K562 (cell line): Measurements from ENCODE around the gene MAN1A1. TPM values are rescaled to one million over a fixed set of nuclear protein-coding genes. Genes with fewer than 3 reads are reported as not detected.
A peak's percentile ranks its signal among the peaks of the same experiment; 100 is the strongest.

Experiments
- BDP1 ChIP-seq: IDR thresholded peaks from 3 replicates; pipeline ENCODE4 v1.6.1; 2011; ENCODE audit not compliant: insufficient read length, insufficient read depth
- COPS2 ChIP-seq: fragments of 450-650 bp; conservative IDR thresholded peaks from 2 replicates; pipeline ENCODE4 v1.6.1; 2016; ENCODE audit warnings: mild to moderate bottlenecking, moderate library complexity
- EHMT2 ChIP-seq: fragments of 450-650 bp; IDR thresholded peaks from 2 replicates; pipeline ENCODE4 v1.6.1; 2018; ENCODE audit warnings: antibody characterized with exemption
- ELF4 ChIP-seq: fragments of 450-650 bp; formaldehyde crosslinking; IDR thresholded peaks from 2 replicates; pipeline ENCODE4 v1.4.0; 2022; ENCODE audit warnings: missing genetic modification characterization
- FIP1L1 ChIP-seq: fragments of 200-400 bp; formaldehyde crosslinking; IDR thresholded peaks from 2 replicates; pipeline ENCODE4 v1.6.1; 2018; ENCODE audit warnings: mild to moderate bottlenecking, low read depth, low read length; ENCODE audit not compliant: poor library complexity, severe bottlenecking
- FOXJ3 ChIP-seq: sonication (generic); formaldehyde crosslinking; IDR thresholded peaks from 2 replicates; pipeline ENCODE4 v1.4.0; 2020; ENCODE audit warnings: mild to moderate bottlenecking, missing genetic modification reagents
- GTF2E2 ChIP-seq: fragments of 200-800 bp; sonication (Bioruptor generic); IDR thresholded peaks from 2 replicates; pipeline ENCODE4 v1.6.1; 2016; ENCODE audit warnings: missing genetic modification characterization, missing compliant biosample characterization
- HDGF ChIP-seq: fragments of 450-650 bp; IDR thresholded peaks from 2 replicates; pipeline ENCODE4 v1.6.1; 2016
- HMG20A ChIP-seq: fragments of 450-650 bp; formaldehyde crosslinking; conservative IDR thresholded peaks from 2 replicates; pipeline ENCODE4 v1.4.0; 2020; ENCODE audit warnings: mild to moderate bottlenecking, mixed read lengths
- MBD2 ChIP-seq: sonication (generic); IDR thresholded peaks from 2 replicates; pipeline ENCODE4 v1.6.1; 2016; ENCODE audit warnings: low read depth, borderline replicate concordance
- NR1H2 ChIP-seq: sonication (generic); formaldehyde crosslinking; IDR thresholded peaks from 2 replicates; pipeline ENCODE4 v1.4.0; 2020; ENCODE audit warnings: mild to moderate bottlenecking, missing genetic modification reagents
- PHB2 ChIP-seq: fragments of 450-650 bp; IDR thresholded peaks from 2 replicates; pipeline ENCODE4 v1.6.1; 2017; ENCODE audit warnings: low read depth
- PML ChIP-seq: IDR thresholded peaks from 2 replicates; pipeline ENCODE4 v1.6.1; 2012; ENCODE audit warnings: low read length, inconsistent platforms
- PYGO2 ChIP-seq: fragments of 450-650 bp; IDR thresholded peaks from 2 replicates; pipeline ENCODE4 v1.6.1; 2016; ENCODE audit warnings: mild to moderate bottlenecking, missing genetic modification characterization, moderate library complexity, missing compliant biosample characterization
- SAFB2 ChIP-seq: fragments of 200-400 bp; formaldehyde crosslinking; IDR thresholded peaks from 2 replicates; pipeline ENCODE4 v1.6.1; 2018; ENCODE audit warnings: borderline replicate concordance, low read length, low read depth, moderate library complexity; ENCODE audit not compliant: severe bottlenecking
- SMAD1 ChIP-seq: fragments of 150-350 bp; IDR thresholded peaks from 2 replicates; pipeline ENCODE4 v1.6.1; 2014; ENCODE audit warnings: low read length, low read depth; ENCODE audit not compliant: partially characterized antibody
- SMARCA4 ChIP-seq: fragments of 450-650 bp; IDR thresholded peaks from 2 replicates; pipeline ENCODE4 v1.6.1; 2016
- SNRNP70 ChIP-seq: fragments of 200-400 bp; formaldehyde crosslinking; optimal IDR thresholded peaks from 2 replicates; pipeline ENCODE3; 2017; ENCODE audit warnings: low read depth, low read length
- SPI1 ChIP-seq: IDR thresholded peaks from 2 replicates; pipeline ENCODE4 v1.6.1; 2011; ENCODE audit warnings: low read depth, low read length, control low read depth, borderline replicate concordance
- STAG1 ChIP-seq: sonication (generic); formaldehyde crosslinking; IDR thresholded peaks from 2 replicates; pipeline ENCODE4 v1.5.0; 2020; ENCODE audit warnings: missing genetic modification reagents, borderline replicate concordance
- TCF3 ChIP-seq: sonication (generic); formaldehyde crosslinking; IDR thresholded peaks from 2 replicates; pipeline ENCODE4 v1.4.0; 2020; ENCODE audit warnings: mild to moderate bottlenecking, missing genetic modification reagents
- TGIF2 ChIP-seq: sonication (generic); formaldehyde crosslinking; IDR thresholded peaks from 2 replicates; pipeline ENCODE4 v1.8.1; 2022; ENCODE audit warnings: mild to moderate bottlenecking, missing genetic modification reagents, moderate library complexity
- ZFP30 ChIP-seq: fragments of 250-450 bp; sonication (Bioruptor Pico); IDR thresholded peaks from 2 replicates; pipeline ENCODE4 v1.8.0; 2022; ENCODE audit warnings: moderate library complexity, mild to moderate bottlenecking, inconsistent platforms, borderline replicate concordance
- ZKSCAN3 ChIP-seq: fragments of 250-450 bp; sonication (Bioruptor Pico); IDR thresholded peaks from 2 replicates; pipeline ENCODE4 v1.4.0; 2020
- ZNF263 ChIP-seq: sonication (generic); formaldehyde crosslinking; IDR thresholded peaks from 2 replicates; pipeline ENCODE4 v1.8.0; 2022; ENCODE audit warnings: mild to moderate bottlenecking, missing genetic modification reagents, borderline replicate concordance
- ZNF785 ChIP-seq: fragments of 250-450 bp; sonication (Bioruptor Pico); IDR thresholded peaks from 2 replicates; pipeline ENCODE4 v1.4.0; 2020; ENCODE audit warnings: mild to moderate bottlenecking
- polyA plus RNA-seq, 8 experiments: library from polyadenylated mRNA; depleted of rRNA in 4 of 8; stranded (reverse) in 5 of 8; unstranded in 3 of 8; fragments of >200 nt; fragmentation: Nextera tagmentation in 2 of 8; fragmentation: Illumina TruSeq in 1 of 8; extraction: Ambion mirVana in 2 of 8; extraction: Trizol in 1 of 8; gene quantifications; 2 replicates each; pipeline versions ENCODE4 v1.2.1 to v1.2.3, GENCODE V29; 2011 to 2014; ENCODE audit warnings: inconsistent platforms in 1 of 8, missing spikeins in 1 of 8
- total RNA-seq, 7 experiments: library from RNA; depleted of rRNA in 6 of 7; stranded (reverse); fragments of >200 nt in 6 of 7; fragmentation: Illumina TruSeq in 2 of 7; extraction: Trizol in 2 of 7; gene quantifications; 2 replicates each; pipeline versions ENCODE4 v1.2.1 to v1.2.3, GENCODE V29; 2011 to 2021; ENCODE audit warnings: low replicate concordance in 1 of 7
- TF ChIP-seq, protein P1 (sequence below): sonication (generic); formaldehyde crosslinking; IDR thresholded peaks from 2 replicates; pipeline ENCODE4 v1.9.0; 2022; ENCODE audit warnings: mild to moderate bottlenecking, missing genetic modification reagents
- TF ChIP-seq, protein P2 (sequence below): fragments of 250-450 bp; sonication (Bioruptor Pico); IDR thresholded peaks from 2 replicates; pipeline ENCODE4 v1.9.0; 2021; ENCODE audit warnings: mild to moderate bottlenecking, inconsistent platforms
- TF ChIP-seq, protein P3 (sequence below): fragments of 450-650 bp; formaldehyde crosslinking; IDR thresholded peaks from 2 replicates; pipeline ENCODE4 v1.4.0; 2020; ENCODE audit warnings: mild to moderate bottlenecking, moderate library complexity

The MAN1A1 gene
- total and polyA plus RNA-seq, 9 of the 15 experiments (the other 6 are each of a cell fraction or from before 2014, with no cell fraction given): 24.5 to 78.4 (median 59.7) TPM

DNA sequence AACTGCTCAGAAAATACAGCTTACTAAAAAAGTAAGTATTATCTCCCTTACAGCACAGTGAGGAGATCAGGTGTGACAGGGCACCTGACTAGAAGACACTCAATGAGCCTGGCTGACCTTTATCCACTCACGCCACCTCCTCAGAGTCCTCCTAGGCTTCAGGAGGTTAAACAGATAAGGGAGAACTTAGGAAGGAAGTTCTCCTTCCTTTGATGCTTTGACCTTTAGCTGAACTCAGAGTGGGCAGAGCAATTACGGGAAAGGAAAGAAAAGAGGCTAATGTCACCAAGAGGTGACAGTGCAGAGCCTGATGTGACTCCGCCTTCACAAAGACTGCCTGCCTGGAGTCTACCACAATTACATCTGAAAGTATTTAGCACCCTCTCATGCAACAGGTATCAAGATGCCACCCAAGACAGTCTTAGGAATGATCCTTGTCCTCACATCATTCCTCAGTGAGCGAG lies 36.7 kb downstream of the MAN1A1 start (continued):
- TF ChIP-seq, protein P1, sequence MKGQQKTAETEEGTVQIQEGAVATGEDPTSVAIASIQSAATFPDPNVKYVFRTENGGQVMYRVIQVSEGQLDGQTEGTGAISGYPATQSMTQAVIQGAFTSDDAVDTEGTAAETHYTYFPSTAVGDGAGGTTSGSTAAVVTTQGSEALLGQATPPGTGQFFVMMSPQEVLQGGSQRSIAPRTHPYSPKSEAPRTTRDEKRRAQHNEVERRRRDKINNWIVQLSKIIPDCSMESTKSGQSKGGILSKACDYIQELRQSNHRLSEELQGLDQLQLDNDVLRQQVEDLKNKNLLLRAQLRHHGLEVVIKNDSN (CRISPR knock-in tag): peak; percentile 46; the same call in 1 of the 2 replicates
- TF ChIP-seq EHMT2 (no peak), BDP1 (no peak), PHB2 (no peak), SNRNP70 (no peak), MBD2 (peak; percentile 66), TGIF2 (CRISPR knock-in tag) (no peak), ELF4 (no peak), NR1H2 (CRISPR knock-in tag) (no peak), STAG1 (CRISPR knock-in tag) (no peak), COPS2 (no peak), ZFP30 (no peak), GTF2E2 (tag) (0 out of 2 replicates have a peak, but pooled peaks have one; percentile 42), SPI1 (peak; percentile 85), FOXJ3 (CRISPR knock-in tag) (no peak), ZNF785 (CRISPR knock-in tag) (no peak), PML (peak; percentile 87), HMG20A (no peak), ZKSCAN3 (no peak), FIP1L1 (no peak), SMAD1 (no peak), TCF3 (CRISPR knock-in tag) (peak; percentile 88), ZNF263 (peak; percentile 41; the same call in 1 of the 2 replicates), HDGF (no peak), SMARCA4 (peak; percentile 82), PYGO2 (0 out of 2 replicates have a peak, but pooled peaks have one; percentile 16), SAFB2 (no peak)
- TF ChIP-seq, protein P2, sequence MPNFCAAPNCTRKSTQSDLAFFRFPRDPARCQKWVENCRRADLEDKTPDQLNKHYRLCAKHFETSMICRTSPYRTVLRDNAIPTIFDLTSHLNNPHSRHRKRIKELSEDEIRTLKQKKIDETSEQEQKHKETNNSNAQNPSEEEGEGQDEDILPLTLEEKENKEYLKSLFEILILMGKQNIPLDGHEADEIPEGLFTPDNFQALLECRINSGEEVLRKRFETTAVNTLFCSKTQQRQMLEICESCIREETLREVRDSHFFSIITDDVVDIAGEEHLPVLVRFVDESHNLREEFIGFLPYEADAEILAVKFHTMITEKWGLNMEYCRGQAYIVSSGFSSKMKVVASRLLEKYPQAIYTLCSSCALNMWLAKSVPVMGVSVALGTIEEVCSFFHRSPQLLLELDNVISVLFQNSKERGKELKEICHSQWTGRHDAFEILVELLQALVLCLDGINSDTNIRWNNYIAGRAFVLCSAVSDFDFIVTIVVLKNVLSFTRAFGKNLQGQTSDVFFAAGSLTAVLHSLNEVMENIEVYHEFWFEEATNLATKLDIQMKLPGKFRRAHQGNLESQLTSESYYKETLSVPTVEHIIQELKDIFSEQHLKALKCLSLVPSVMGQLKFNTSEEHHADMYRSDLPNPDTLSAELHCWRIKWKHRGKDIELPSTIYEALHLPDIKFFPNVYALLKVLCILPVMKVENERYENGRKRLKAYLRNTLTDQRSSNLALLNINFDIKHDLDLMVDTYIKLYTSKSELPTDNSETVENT (CRISPR knock-in tag): no peak
- TF ChIP-seq, protein P3, sequence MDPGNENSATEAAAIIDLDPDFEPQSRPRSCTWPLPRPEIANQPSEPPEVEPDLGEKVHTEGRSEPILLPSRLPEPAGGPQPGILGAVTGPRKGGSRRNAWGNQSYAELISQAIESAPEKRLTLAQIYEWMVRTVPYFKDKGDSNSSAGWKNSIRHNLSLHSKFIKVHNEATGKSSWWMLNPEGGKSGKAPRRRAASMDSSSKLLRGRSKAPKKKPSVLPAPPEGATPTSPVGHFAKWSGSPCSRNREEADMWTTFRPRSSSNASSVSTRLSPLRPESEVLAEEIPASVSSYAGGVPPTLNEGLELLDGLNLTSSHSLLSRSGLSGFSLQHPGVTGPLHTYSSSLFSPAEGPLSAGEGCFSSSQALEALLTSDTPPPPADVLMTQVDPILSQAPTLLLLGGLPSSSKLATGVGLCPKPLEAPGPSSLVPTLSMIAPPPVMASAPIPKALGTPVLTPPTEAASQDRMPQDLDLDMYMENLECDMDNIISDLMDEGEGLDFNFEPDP: no peak
